Measurements from ENCODE around the gene KCNJ11. TPM values are rescaled to one million over a fixed set of nuclear protein-coding genes. Genes with fewer than 3 reads are reported as not detected.

The KCNJ11 gene
- total and polyA plus RNA-seq, 2 of the 8 experiments (the other 6 are each of a cell fraction or from before 2014, with no cell fraction given), result 3.8 to 6.3 TPM

DNA sequence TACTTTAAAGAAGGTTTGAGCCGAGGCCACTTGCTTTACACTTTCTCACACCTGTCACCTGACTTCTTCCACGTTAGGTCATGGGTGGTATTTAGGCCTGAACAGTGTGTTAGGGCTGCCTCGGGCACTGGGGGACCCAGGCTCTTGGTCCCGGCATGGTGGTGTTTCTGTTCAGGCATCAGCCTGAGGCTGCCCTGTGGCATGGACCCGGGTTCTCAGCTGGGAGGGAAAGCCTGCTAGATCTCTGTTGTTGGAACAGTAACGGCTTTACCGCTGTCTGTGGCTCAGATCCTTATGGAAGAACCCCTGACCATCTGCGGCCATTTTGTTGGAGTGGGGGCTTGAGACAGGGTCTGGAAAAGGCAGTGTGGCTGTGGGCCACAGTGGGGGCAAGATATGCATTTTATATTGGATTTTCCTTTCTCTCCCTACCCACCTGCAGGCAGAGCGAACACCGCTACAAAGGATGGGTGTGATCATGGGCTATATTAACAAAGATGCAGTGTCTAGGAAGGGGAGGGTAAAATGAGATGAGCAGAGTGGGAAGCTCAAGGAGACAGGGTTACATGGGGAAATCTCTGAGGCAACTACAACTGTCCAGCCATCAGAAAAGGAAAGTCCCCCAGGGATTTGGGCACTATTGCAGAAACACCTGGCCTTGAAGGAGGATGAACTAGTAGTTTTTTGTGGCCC lies 1.6 kb upstream of the KCNJ11 start (continued):
- TF ChIP-seq KDM1A (IDR thresholded peaks at IDR 0.05; ENCODE audit: borderline replicate concordance, low read length), result no peak
- no peak for TF ChIP-seq RFX5 (IDR thresholded peaks at IDR 0.05; ENCODE audit: borderline replicate concordance, low read depth, low read length)
- no peak for TF ChIP-seq GABPA (IDR thresholded peaks at IDR 0.05; ENCODE audit: borderline replicate concordance, insufficient read depth, low read length)
- no peak for TF ChIP-seq BRCA1 (IDR thresholded peaks at IDR 0.05; ENCODE audit: low read depth, low read length)
- TF ChIP-seq POU5F1 (IDR thresholded peaks at IDR 0.05; ENCODE audit: low read depth, low read length), result no peak
- TF ChIP-seq EP300 (IDR thresholded peaks at IDR 0.05; ENCODE audit: borderline replicate concordance in 1 of 2, low read depth in 2 of 2, low read length in 2 of 2), result no peak
